ENCODE results near the gene ATP8B1.

Gene ATP8B1

GRCh38 chr18:57627488-57627887, 175.6 kb downstream of the ATP8B1 start:
- in situ Hi-C loops (cut with HindIII; ENCODE audit: low sequenced_read_pairs) = no loop called here
- TF ChIP-seq, protein P1, sequence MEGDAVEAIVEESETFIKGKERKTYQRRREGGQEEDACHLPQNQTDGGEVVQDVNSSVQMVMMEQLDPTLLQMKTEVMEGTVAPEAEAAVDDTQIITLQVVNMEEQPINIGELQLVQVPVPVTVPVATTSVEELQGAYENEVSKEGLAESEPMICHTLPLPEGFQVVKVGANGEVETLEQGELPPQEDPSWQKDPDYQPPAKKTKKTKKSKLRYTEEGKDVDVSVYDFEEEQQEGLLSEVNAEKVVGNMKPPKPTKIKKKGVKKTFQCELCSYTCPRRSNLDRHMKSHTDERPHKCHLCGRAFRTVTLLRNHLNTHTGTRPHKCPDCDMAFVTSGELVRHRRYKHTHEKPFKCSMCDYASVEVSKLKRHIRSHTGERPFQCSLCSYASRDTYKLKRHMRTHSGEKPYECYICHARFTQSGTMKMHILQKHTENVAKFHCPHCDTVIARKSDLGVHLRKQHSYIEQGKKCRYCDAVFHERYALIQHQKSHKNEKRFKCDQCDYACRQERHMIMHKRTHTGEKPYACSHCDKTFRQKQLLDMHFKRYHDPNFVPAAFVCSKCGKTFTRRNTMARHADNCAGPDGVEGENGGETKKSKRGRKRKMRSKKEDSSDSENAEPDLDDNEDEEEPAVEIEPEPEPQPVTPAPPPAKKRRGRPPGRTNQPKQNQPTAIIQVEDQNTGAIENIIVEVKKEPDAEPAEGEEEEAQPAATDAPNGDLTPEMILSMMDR (IDR thresholded peaks at IDR 0.05; ENCODE audit: low read depth, low read length, missing control alignments) = no peak
- H3K4me3 ChIP-seq (ENCODE audit: low read depth, low read length) = no peak overlapping the region
- DNase-seq (ENCODE audit: low read depth) = peak; percentile 50

- in situ Hi-C loops (cut with HindIII; ENCODE audit: low sequenced_read_pairs) = no loop called here
- no peak overlapping the region for H3K4me3 ChIP-seq (ENCODE audit: low read depth, low read length)
- no peak for DNase-seq (ENCODE audit: low read depth)
- TF ChIP-seq, protein P1 (IDR thresholded peaks at IDR 0.05; ENCODE audit: low read depth, low read length, missing control alignments) = no peak
Measured at GRCh38 chr18:57624988-57625387, 178.1 kb downstream of the ATP8B1 start.

DNA sequence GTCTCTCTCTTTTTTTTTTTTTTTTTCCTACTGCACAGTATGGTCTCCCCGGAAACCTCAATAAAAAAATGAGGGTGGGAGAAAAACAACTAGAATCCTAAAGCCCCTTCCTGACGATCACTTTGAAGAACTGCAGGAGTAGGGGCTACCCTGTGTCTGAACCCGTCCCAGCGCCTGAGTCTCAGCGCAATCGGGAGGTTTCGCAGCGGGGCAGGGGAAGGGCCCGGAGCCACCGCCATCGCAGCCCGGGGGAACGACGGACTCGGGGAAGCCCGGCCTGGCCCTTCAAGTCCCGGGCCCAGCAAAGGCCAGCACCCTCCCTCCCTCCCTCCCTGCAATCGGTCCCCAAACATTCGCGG, 181.9 kb downstream of the ATP8B1 start:
- peak overlapping the region; percentile 69 for H3K4me3 ChIP-seq (ENCODE audit: low read depth, low read length)
- TF ChIP-seq, protein P1 (IDR thresholded peaks at IDR 0.05; ENCODE audit: low read depth, low read length, missing control alignments) = no peak
- no peak for DNase-seq (ENCODE audit: low read depth)
- in situ Hi-C loops (cut with HindIII; ENCODE audit: low sequenced_read_pairs) = no loop called here

DNA sequence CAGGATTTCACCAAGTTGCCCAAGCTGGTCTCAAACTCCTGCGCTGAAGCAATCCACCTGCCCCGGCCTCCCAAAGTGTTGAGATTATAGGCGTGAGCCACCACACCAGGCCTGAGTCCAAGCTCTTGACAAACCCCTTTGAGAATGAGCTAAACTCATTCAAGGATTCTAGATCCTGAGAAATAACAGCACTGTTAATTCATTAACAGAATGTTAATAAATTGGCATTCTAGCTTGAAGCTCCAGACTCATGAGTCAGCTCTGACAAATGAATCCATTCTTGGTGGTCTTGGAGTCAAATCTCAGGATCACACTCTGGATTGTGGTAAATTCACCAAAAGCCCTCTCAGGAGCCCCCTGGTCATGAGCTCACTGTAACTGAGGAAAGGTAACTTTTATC, 183.2 kb downstream of the ATP8B1 start:
- no peak overlapping the region for H3K4me3 ChIP-seq (ENCODE audit: low read depth, low read length)
- DNase-seq (ENCODE audit: low read depth) = no peak
- in situ Hi-C loops (cut with HindIII; ENCODE audit: low sequenced_read_pairs) = no loop called here
- TF ChIP-seq, protein P1 (IDR thresholded peaks at IDR 0.05; ENCODE audit: low read depth, low read length, missing control alignments) = no peak

DNA sequence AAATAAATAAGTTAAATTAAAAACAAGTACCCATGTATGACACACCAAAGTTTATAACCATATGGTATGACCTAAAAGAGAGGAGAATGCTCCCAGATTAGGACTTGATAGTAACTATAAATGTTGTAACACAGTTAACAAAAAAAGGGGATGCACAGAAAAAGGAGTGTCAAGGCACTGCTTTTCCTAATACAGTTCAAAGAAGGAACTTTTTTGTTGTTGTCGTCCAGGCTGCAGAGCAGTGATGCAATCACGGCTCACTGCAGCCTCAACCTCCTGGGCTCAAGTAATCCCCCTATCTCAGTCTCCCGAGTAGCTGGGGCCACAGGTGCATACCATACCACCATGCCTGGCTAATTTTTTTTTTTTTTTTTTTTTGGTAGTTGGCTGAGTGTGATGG, 184.2 kb downstream of the ATP8B1 start:
- TF ChIP-seq, protein P1 (IDR thresholded peaks at IDR 0.05; ENCODE audit: low read depth, low read length, missing control alignments) = no peak
- H3K4me3 ChIP-seq (ENCODE audit: low read depth, low read length) = no peak overlapping the region
- no peak for DNase-seq (ENCODE audit: low read depth)
- in situ Hi-C loops (cut with HindIII; ENCODE audit: low sequenced_read_pairs) = no loop called here

- no peak overlapping the region for H3K4me3 ChIP-seq (ENCODE audit: low read depth, low read length)
- in situ Hi-C loops (cut with HindIII; ENCODE audit: low sequenced_read_pairs) = no loop called here
- DNase-seq (ENCODE audit: low read depth) = no peak
- TF ChIP-seq, protein P1 (IDR thresholded peaks at IDR 0.05; ENCODE audit: low read depth, low read length, missing control alignments) = no peak
Measured at GRCh38 chr18:57603871-57604270, 199.2 kb downstream of the ATP8B1 start.
